ENCODE results near the gene CRISP1. TPM values are rescaled to one million over a fixed set of nuclear protein-coding genes. Genes with fewer than 3 reads are reported as not detected.
"Not testable (repeated sequence)": the region's sequence is repeated elsewhere in the genome, so short reads cannot be mapped to it uniquely, and the experiment has no call there.

The CRISP1 gene
- total and polyA plus RNA-seq, 12 donors: not detected

- Histone ChIP-seq H3K27me3 (no peaks in the 10 kb centered on the region), H3K9me3 (replicated peaks in 1 of 3) (no peaks in the 10 kb centered on the region), H3K27ac (no peak overlapping the region), H3K4me3 (no peak overlapping the region), H3K4me1 (replicated peaks in 1 of 2) (no peaks in the 10 kb centered on the region), H3K36me3 (replicated peaks in 1 of 2) (no peaks in the 10 kb centered on the region)
- WGBS, 4 donors: 41 to 72% (median 58%) methylated on average over 2 of the region's 2 CpGs
- TF ChIP-seq POLR2A (IDR thresholded peaks at IDR 0.05): no peak
- TF ChIP-seq, protein P1, sequence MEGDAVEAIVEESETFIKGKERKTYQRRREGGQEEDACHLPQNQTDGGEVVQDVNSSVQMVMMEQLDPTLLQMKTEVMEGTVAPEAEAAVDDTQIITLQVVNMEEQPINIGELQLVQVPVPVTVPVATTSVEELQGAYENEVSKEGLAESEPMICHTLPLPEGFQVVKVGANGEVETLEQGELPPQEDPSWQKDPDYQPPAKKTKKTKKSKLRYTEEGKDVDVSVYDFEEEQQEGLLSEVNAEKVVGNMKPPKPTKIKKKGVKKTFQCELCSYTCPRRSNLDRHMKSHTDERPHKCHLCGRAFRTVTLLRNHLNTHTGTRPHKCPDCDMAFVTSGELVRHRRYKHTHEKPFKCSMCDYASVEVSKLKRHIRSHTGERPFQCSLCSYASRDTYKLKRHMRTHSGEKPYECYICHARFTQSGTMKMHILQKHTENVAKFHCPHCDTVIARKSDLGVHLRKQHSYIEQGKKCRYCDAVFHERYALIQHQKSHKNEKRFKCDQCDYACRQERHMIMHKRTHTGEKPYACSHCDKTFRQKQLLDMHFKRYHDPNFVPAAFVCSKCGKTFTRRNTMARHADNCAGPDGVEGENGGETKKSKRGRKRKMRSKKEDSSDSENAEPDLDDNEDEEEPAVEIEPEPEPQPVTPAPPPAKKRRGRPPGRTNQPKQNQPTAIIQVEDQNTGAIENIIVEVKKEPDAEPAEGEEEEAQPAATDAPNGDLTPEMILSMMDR (IDR thresholded peaks at IDR 0.05): no peak
- no peak for DNase-seq
- intact Hi-C loops (cut with DNase I): no loop called here
Measured at GRCh38 chr6:49902856-49903255, 36.5 kb upstream of the CRISP1 start.

- TF ChIP-seq POLR2A (IDR thresholded peaks at IDR 0.05): no peak
- TF ChIP-seq, protein P1 (IDR thresholded peaks at IDR 0.05): no peak
- H3K27me3 ChIP-seq: no peaks in the 10 kb centered on the region
- no peak overlapping the region for H3K4me3 ChIP-seq
- DNase-seq: no peak
- H3K9me3 ChIP-seq (replicated peaks in 1 of 3): no peaks in the 10 kb centered on the region
- no peaks in the 10 kb centered on the region for H3K36me3 ChIP-seq (replicated peaks in 1 of 2)
- intact Hi-C loops (cut with DNase I): no loop called here
- H3K27ac ChIP-seq: no peak overlapping the region
- H3K4me1 ChIP-seq (replicated peaks in 1 of 2): no peaks in the 10 kb centered on the region
Measured at GRCh38 chr6:49898904-49899566, 32.7 kb upstream of the CRISP1 start.

DNA sequence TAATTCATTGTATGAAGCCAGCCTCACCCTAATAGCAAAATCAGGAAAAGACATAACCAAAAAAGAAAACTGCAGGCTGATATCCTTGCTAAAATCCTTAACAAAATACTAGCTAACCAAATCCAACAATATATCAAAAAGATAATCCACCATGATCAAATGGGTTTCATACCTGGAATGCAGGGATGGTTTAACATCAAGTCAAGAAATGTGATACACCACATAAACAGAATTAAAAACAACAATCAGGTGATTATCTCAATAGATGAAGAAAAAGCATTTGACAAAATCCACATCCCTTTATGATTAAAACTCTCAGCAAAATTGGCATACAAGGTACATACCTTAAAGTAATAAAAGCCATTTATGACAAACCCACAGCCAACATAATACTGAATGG, 29.2 kb upstream of the CRISP1 start:
- intact Hi-C loops (cut with DNase I); H3K4me3 ChIP-seq; DNase-seq: not testable (repeated sequence)

GRCh38 chr6:49892280-49892679, 25.9 kb upstream of the CRISP1 start:
- Histone ChIP-seq H3K36me3 (replicated peaks in 1 of 2) (no peaks in the 10 kb centered on the region), H3K27me3 (no peaks in the 10 kb centered on the region), H3K27ac (no peak overlapping the region), H3K4me3 (no peak overlapping the region), H3K4me1 (replicated peaks in 1 of 2) (no peaks in the 10 kb centered on the region), H3K9me3 (replicated peaks in 1 of 3) (no peaks in the 10 kb centered on the region)
- TF ChIP-seq POLR2A (IDR thresholded peaks at IDR 0.05): no peak
- TF ChIP-seq, protein P1 (IDR thresholded peaks at IDR 0.05): no peak
- WGBS, 4 donors: 0 to 89% (median 86%) methylated on average over 1 to 3 of the region's 3 CpGs
- intact Hi-C loops (cut with DNase I): no loop called here
- no peak for DNase-seq

More for the DNA sequence above, 29.2 kb upstream of the CRISP1 start:
- not testable (repeated sequence) for H3K36me3 ChIP-seq (replicated peaks in 1 of 2); H3K27ac ChIP-seq; H3K4me1 ChIP-seq (replicated peaks in 1 of 2); H3K27me3 ChIP-seq; H3K9me3 ChIP-seq (replicated peaks in 1 of 3)

- no peak for DNase-seq
- WGBS, 4 donors: 47 to 69% (median 63%) methylated on average over 7 of the region's 7 CpGs
- Histone ChIP-seq H3K27me3 (no peaks in the 10 kb centered on the region), H3K4me3 (no peak overlapping the region), H3K9me3 (replicated peaks in 1 of 3) (no peaks in the 10 kb centered on the region), H3K4me1 (replicated peaks in 1 of 2) (no peaks in the 10 kb centered on the region), H3K36me3 (replicated peaks in 1 of 2) (no peaks in the 10 kb centered on the region), H3K27ac (no peak overlapping the region)
- intact Hi-C loops (cut with DNase I): no loop called here
- no peak for TF ChIP-seq POLR2A (IDR thresholded peaks at IDR 0.05)
- TF ChIP-seq, protein P1 (IDR thresholded peaks at IDR 0.05): no peak
Measured at GRCh38 chr6:49890988-49891387, 24.7 kb upstream of the CRISP1 start.

Data from adrenal gland (tissue), 12 donors.